ENCODE measurements around the gene HOXA2.

HOXA2 gene

DNA sequence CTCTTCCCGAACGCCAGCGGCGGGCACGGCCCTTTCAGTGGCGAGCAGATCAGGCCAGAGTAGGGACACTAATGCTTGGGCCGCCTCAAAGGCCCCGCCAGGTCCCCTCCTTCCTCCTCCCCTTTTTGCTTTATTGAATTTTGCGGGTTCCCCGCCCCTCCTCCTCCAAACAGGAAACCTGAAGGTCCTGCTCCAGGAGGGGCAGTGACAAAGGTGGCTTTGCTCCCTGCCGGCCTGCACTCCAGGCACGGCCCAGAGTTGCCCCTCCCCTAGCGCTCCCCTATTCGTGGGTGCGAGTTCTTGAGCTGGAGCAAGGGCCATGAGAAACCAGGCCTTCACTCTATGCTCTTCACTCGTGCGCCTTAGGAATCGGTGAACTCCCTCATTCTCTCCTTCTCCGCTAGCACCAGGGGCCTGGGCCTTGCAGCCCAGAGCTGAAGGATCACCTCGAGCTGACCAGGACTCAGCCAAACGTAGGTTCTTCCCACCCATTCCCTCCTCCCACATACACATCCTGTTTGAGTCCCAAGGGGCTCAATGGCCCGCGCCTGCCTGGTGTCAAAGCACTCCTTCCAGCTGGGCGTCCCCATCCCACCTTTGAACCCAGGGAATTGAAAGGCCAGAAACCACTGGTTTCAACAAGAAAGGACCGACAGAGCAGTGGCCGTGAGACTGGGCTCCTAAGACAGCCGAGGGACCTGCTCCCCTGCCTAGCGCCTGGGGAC, 45.7 kb upstream of the HOXA2 start:
- ChIA-PET CTCF (interaction anchor here (0.6 to 1.2 kb wide), 6 partner anchors 13 to 779 kb away, joined by 3 to 7 read pairs (median 3); partner anchors contain the start of gene HOXA9), POLR2A (ENCODE audit: low non-redundant PET) (no interaction called here)
- peak overlapping the region; percentile 84 for H3K27ac ChIP-seq

GRCh38 chr7:27147199-27148030, 44.9 kb upstream of the HOXA2 start, which contains the start of gene HOXA6:
TSS of gene HOXA6 (minus strand) at chr7:27147774. CDS start at chr7:27147749, 25 bp downstream.
- H3K27ac ChIP-seq = peak within 1 kb of the TSS; percentile 84
- CTCF ChIA-PET = interaction anchor here (0.6 kb wide), 2 partner anchors 297 to 463 kb away, joined by 3 to 4 read pairs; no protein-coding TSS in a partner anchor
- DNase-seq (ENCODE audit: low spot score) = no peak

More for the DNA sequence above, 45.7 kb upstream of the HOXA2 start:
- no peak for TF ChIP-seq CTCF (conservative IDR thresholded peaks at IDR 0.05; ENCODE audit: low read depth)
- DNase-seq (ENCODE audit: low spot score) = no peak

DNA sequence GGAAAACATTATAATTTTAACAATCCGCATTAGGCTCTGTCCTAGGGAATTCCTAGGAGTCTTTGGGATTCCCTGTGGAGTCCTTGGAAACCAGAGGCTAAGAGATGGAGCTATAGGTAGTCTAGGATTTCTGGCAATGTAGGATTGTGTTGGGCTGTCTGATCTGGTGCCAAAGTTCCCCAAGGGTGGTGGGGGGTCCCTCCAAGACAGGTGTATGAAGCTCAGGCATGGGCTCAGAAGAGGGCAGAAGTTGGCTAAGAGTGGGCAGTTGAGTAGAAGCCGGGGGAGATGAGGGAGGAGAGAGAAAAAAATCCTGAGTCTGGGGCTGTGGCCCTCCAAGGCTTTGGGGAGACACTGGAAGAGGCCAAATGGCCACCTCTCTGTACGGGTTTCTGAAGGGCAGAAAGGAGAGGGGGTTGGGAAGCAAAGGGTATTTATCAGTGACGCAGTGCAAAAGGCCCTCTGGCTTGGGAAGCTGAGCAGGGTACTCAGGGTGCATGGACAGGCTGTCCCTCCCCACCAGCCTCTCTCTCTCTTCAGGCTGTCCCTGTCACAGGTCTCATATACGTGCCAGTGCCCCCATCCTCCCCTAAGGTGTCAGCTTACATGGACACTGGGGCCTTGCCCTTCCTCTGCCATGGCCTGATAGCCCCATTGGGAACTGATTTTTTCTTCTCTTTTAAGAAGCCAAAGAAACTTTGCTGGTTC, 44.2 kb upstream of the HOXA2 start:
- POLR2A ChIA-PET (ENCODE audit: low non-redundant PET) = no interaction called here
- DNase-seq (ENCODE audit: low spot score) = no peak
- CTCF ChIA-PET = interaction anchor here (0.6 kb wide), 1 partner anchor 297 kb away, joined by 4 read pairs; no protein-coding TSS in a partner anchor
- H3K27ac ChIP-seq = peak overlapping the region; percentile 84
- no peak for TF ChIP-seq CTCF (conservative IDR thresholded peaks at IDR 0.05; ENCODE audit: low read depth)

More at GRCh38 chr7:27147199-27148030, 44.9 kb upstream of the HOXA2 start, which contains the start of gene HOXA6:
- POLR2A ChIA-PET (ENCODE audit: low non-redundant PET) = interaction anchor here (0.5 kb wide), 1 partner anchor 32 kb away, joined by 3 read pairs; no protein-coding TSS in a partner anchor
- no peak for TF ChIP-seq CTCF (conservative IDR thresholded peaks at IDR 0.05; ENCODE audit: low read depth)

- DNase-seq (ENCODE audit: low spot score) = no peak
- peak overlapping the region; percentile 90 for H3K27ac ChIP-seq
- no peak for TF ChIP-seq CTCF (conservative IDR thresholded peaks at IDR 0.05; ENCODE audit: low read depth)
- ChIA-PET POLR2A (ENCODE audit: low non-redundant PET) (no interaction called here), CTCF (interaction anchor here (3.4 kb wide), 1 partner anchor 15 kb away, joined by 19 read pairs; no protein-coding TSS in a partner anchor)
These were observed 43.5 kb upstream of the HOXA2 start for GRCh38 chr7:27145914-27146412.

GRCh38 chr7:27145165-27145913, 42.9 kb upstream of the HOXA2 start:
- no peak for TF ChIP-seq CTCF (conservative IDR thresholded peaks at IDR 0.05; ENCODE audit: low read depth)
- ChIA-PET POLR2A (ENCODE audit: low non-redundant PET) (no interaction called here), CTCF (interaction anchor here (0.6 to 3.7 kb wide), 7 partner anchors 16 to 466 kb away, joined by 3 to 34 read pairs (median 5); no protein-coding TSS in a partner anchor)
- no peak for DNase-seq (ENCODE audit: low spot score)
- peak overlapping the region; percentile 90 for H3K27ac ChIP-seq
